WTC11 (cell line): ENCODE measurements around the gene COMMD7.

ENCODE experiments used
- ATF2 ChIP-seq: sonication (generic); formaldehyde crosslinking; IDR thresholded peaks from 2 replicates; pipeline ENCODE4 v1.8.1; 2022; ENCODE audit warnings: low read depth, missing genetic modification reagents, borderline replicate concordance
- ATF6 ChIP-seq: sonication (generic); formaldehyde crosslinking; IDR thresholded peaks from 2 replicates; pipeline ENCODE4 v1.8.1; 2023; ENCODE audit warnings: mild to moderate bottlenecking, missing genetic modification reagents
- HMGXB4 ChIP-seq: sonication (generic); formaldehyde crosslinking; IDR thresholded peaks from 2 replicates; pipeline ENCODE4 v1.8.1; 2023; ENCODE audit warnings: mild to moderate bottlenecking, moderate library complexity, missing genetic modification reagents
- TCF7 ChIP-seq: sonication (generic); formaldehyde crosslinking; IDR thresholded peaks from 2 replicates; pipeline ENCODE4 v1.8.0; 2022; ENCODE audit warnings: mild to moderate bottlenecking, low read depth, missing genetic modification reagents, moderate library complexity
- TEAD4 ChIP-seq: sonication (generic); formaldehyde crosslinking; IDR thresholded peaks from 2 replicates; pipeline ENCODE4 v1.8.0; 2022; ENCODE audit warnings: mild to moderate bottlenecking, missing genetic modification reagents
- TF ChIP-seq, protein P1 (sequence below): sonication (generic); formaldehyde crosslinking; conservative IDR thresholded peaks from 2 replicates; pipeline ENCODE4 v1.8.1; 2022; ENCODE audit warnings: mild to moderate bottlenecking, missing genetic modification reagents
- TF ChIP-seq, protein P2 (sequence below): fragments of 200-600 bp; IDR thresholded peaks from 2 replicates; pipeline ENCODE4 v1.8.0; 2022; ENCODE audit warnings: antibody characterized with exemption

DNA sequence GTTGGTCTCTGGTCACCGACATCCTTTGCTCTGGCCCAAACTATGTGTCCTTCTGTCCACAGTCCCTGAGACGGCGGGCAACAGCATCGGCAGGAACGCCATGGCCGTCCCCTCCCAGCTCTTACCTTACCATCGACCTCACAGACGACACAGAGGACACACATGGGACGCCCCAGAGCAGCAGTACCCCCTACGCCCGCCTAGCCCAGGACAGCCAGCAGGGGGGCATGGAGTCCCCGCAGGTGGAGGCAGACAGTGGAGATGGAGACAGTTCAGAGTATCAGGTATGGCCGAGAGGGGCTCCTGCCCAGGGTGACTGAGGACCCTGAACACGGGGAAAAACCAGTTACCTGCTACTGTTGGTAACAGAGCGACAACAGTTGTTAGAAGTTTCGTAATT, 43.9 kb upstream of the COMMD7 start:
- TF ChIP-seq TEAD4 (CRISPR knock-in tag) (no peak), TCF7 (CRISPR knock-in tag) (no peak), HMGXB4 (CRISPR knock-in tag) (no peak), ATF6 (CRISPR knock-in tag) (no peak), ATF2 (CRISPR knock-in tag) (no peak)
- TF ChIP-seq, protein P1, sequence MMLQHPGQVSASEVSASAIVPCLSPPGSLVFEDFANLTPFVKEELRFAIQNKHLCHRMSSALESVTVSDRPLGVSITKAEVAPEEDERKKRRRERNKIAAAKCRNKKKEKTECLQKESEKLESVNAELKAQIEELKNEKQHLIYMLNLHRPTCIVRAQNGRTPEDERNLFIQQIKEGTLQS (CRISPR knock-in tag): no peak
- TF ChIP-seq, protein P2, sequence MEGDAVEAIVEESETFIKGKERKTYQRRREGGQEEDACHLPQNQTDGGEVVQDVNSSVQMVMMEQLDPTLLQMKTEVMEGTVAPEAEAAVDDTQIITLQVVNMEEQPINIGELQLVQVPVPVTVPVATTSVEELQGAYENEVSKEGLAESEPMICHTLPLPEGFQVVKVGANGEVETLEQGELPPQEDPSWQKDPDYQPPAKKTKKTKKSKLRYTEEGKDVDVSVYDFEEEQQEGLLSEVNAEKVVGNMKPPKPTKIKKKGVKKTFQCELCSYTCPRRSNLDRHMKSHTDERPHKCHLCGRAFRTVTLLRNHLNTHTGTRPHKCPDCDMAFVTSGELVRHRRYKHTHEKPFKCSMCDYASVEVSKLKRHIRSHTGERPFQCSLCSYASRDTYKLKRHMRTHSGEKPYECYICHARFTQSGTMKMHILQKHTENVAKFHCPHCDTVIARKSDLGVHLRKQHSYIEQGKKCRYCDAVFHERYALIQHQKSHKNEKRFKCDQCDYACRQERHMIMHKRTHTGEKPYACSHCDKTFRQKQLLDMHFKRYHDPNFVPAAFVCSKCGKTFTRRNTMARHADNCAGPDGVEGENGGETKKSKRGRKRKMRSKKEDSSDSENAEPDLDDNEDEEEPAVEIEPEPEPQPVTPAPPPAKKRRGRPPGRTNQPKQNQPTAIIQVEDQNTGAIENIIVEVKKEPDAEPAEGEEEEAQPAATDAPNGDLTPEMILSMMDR: no peak
